ENCODE data around the gene LCA5L.
"Not testable (repeated sequence)": the region's sequence is repeated elsewhere in the genome, so short reads cannot be mapped to it uniquely, and the experiment has no call there.

The LCA5L gene

DNA sequence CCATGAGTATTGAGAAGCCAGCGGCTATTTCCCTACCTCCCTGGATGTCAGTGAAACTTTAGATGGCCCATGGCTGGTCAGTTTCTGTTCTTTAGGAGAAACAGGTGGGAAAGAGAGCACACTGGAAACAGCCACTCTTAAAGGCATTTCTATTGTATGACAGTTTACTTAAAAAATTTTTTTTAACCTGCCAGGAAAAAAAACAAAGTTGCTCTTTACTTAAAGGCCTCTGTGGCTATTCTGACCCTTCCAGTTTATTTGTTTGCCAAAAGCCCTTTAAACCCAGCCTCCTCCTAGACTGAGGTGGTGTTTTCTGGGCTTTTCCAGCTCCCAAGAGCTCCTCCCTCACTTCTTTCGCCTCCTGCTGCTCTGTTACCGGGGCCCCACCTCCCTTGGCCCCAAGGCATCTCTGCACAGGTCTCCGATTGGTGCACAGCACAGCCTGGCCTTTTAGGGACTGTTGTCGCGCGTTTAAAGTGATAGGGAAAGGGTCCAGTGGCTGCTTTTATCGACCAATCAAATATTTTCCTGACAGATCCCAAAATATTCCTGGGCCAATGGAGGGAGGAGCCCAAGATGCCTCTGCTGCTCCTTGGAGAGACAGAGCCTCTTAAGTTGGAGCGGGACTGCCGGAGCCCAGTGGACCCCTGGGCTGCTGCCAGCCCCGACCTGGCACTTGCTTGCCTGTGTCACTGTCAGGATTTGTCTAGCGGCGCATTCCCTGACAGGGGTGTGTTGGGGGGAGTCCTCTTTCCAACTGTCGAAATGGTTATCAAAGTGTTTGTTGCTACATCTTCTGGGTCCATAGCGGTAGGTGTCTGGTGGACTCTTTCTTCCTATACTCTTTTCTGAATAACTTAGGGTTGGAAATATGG, 6.0 kb upstream of the LCA5L start, which contains the start of gene SH3BGR:
SH3BGR (plus strand) TSS at position 639 of the 875 bp plus-strand sequence; CDS start at position 766, 127 bp downstream.
- DNase-seq = peak; percentile 62

GRCh38 chr21:39447264-39447663, 1.7 kb upstream of the LCA5L start:
- DNase-seq = no peak

DNA sequence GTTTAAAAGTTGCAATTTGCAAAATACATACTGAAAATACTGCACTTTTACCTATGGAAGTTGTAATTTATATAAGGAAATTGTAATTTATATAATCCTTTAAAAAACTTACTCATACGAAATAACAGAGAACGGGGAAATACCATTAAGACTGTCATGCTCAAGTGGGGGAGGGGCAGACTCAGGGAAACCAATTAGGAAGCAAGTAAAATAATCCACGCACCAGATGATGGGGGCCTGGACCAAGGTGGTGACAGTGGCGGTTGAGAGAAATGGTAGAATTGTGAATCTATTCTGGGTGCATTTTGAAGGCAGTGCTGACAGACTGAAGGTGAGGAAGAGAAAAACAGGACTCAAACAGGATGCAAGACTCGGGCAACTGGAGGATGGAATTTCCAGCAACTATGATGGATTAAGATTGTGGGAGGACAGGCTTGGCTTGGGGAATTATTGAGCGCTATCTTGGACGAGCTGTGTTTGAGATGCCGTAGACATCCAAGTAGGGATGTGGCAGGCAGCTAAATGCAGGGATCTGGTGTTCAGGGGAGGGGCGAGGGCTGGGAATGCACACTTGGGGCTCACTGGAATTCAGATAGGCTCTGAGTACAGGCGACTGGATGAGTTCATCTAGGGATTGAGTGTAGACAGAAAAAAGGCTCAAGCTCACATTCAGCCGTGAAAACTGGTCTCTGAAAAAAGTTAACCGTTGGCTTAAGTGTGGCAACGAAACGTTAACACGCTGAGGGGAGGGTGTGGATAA, 977 bp downstream of the LCA5L start:
- peak; percentile 65 for DNase-seq

DNA sequence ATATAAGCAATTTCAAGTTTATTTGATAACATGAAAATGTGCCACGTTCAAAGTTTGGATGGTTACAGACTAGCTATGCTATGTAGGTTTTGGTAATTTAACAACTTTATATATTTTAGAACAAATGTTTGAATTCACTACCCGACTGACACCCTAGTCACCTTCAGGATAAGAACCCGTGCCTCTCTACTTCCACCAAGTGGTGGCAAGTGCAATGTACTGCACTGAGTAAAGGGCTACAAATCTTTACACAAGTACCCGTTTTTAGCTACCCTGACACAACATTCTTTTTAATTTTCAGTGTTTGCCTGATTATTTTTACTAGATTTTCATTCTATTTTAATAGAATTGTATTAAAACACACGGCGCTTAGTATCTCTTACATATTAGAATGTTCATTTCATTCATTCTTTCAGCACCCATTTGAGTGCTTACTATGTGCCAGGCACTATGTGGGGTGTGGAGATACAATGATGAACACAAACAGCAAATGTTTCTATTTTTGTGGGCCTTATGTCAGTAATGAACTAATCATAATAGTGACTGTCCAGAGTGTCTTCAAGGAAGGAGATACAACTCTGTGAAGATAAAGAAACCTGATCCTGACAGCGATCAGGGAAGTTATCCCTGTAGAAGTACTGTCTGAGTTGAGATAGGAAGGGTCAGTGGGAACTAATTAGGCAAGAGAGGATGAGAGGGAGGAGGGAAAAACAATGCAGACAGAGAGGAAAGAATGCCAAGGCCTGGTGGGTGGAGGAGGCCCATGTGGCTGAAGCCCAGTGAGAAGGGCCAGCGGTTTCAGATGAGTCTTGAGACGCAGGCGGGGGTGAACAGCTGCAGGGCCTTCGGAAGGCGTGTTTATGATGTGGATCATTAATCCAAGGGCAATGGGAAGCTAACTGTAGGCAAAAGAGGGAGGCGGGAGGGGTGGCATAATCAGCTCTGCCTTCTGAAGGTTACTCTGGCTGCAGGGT, 3.8 kb downstream of the LCA5L start:
- no peak for DNase-seq

GRCh38 chr21:39439232-39439631, 6.3 kb downstream of the LCA5L start:
- DNase-seq = no peak

- no peak for DNase-seq
These were observed 10.6 kb downstream of the LCA5L start for GRCh38 chr21:39434950-39435349.

DNA sequence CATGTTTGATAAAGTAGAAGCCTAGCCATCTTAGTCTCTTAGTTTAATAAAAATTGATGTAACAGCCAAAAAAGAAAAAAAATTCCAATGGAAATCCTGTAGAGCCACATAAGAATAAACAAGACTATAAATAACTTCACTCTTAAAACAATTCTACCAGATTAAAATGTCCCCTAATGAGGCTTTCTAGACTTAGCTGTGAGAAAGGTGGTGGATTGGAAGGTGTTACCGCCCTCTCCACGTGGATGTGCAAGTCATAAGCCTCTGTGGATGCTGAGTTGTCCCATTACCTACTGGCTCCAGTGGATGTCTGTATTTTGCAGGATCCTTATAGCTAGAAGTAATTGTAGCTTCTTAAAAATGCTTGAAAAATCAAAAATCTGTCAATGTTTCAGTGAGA, 14.6 kb downstream of the LCA5L start:
- DNase-seq = no peak

DNA sequence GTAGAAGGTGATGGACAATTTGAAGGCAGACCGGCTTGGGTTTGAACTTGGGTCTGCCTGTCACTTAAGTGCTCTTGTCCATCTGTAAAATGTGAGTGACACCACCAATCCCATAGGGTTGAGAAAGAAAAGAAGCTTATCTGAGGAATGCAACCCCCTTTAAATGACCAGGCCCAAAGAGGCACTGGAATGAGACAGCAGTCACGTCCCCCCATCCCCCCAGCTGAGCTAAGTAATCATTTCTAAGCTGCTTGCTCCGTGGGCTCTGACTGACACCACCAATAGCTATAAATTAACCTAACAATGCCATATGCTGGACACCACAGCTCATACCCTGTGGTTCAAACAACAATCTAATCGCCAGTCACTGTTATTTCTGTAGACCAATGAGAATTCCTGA, 15.1 kb downstream of the LCA5L start:
- no peak for DNase-seq

GRCh38 chr21:39430016-39430415, 15.6 kb downstream of the LCA5L start:
- DNase-seq = no peak

GRCh38 chr21:39429445-39429844, 16.1 kb downstream of the LCA5L start:
- DNase-seq = no peak

DNA sequence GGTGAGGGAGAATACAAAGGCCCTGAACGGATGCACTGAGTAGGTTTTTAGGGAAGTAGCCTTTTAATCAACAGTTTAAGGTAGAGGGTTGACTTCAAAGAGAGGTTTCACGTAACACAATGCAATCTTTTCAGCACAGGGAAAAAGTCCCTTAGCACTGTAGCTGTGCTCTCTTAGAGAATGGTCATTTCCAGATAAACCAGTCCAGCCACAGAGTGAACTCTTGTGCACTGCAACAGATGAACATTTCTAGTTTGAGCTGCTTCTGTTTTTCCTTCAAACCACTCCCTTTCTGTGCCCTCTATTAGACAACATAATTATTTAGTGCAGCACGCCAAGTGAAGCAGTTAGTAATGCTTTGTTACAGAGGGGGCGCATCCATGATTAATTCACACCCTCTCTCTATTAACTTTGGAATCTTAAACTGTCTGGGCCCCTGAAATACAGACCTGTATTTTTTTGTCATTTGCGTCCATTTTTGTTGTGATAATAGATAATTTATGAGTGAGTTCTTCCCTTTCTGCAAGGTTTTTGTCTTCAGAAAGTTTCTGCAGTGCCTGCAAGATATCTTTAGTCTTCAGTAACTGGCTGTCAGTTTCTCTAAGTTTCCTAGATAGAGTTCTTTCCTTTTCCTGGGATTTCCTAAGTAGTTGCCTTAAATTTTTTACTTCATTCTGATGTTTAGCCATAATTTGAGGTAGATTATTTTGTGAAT, 22.9 kb downstream of the LCA5L start:
- DNase-seq = no peak

DNA sequence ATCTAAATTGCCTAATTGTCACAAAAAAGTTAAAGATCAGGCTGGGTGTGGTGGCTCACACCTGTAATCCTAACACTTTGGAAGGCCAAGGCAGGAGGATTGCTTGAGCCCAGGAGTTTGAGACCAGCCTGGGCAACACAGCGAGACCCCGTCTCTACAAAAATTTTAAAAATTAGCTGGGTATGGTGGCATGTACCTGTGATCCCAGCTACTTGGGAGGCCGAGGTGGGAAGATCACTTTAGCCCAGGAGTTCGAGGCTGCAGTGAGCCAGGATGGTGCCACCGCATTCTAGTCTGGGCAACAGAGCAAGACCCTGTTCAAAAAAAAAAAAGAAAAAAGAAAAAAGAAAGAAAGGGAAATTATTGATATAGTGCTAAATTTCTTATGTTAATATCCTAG, 26.4 kb downstream of the LCA5L start:
- DNase-seq = not testable (repeated sequence)

DNA sequence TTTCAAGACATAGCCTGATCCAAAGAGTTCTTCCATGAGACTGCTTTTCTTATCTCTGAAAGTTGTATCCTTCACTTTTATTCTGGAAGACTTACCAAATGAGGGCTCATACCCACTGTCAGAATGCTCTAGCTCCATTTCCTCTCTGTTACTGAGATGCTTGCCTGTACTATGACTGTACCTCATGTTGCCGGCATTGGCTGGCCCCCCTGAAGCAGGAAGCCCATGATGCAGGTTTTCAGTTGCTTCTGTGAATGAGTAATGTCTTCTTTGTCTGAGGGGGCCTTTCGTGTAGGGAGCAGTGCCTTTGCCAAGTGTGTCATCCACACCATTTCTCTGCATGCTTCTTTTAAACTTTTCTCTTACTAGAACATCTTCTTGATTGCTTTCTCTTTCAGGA, 39.5 kb downstream of the LCA5L start:
- no peak for DNase-seq

- no peak for DNase-seq
These were observed 45.4 kb downstream of the LCA5L start for GRCh38 chr21:39400173-39400572.

- no peak for DNase-seq
These were observed 47.8 kb downstream of the LCA5L start for GRCh38 chr21:39397646-39398385.

GRCh38 chr21:39392981-39393380, 52.6 kb downstream of the LCA5L start:
- no peak for DNase-seq

DNA sequence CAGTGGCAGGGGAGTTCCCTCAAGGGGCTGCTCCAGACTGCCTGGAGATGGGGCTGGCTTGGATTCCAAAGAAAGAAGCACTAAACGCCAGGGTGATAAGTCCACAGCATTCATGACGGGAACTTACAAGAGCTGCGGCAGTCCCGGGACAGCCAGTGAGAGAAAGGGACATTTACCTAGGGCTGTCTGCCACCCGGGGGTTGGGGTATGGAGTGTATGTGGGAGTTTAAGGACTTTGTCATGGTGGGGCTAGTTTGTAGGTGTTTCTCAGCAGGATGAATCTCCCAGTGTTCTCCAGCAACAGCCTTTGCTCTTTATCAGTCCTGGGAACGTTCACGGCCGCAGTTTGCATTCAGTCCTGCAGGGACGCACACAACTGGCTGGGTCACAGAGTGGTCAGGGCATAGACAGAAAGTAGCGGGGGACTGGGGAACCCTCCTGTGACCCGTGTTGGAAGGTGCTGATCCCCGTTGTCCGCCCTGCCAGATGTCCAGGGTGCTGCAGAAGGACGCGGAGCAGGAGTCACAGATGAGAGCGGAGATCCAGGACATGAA, 55.3 kb downstream of the LCA5L start:
- DNase-seq = no peak

- DNase-seq = no peak
These were observed 56.8 kb downstream of the LCA5L start for GRCh38 chr21:39388811-39389155.

- peak; percentile 87 for DNase-seq
These were observed 57.4 kb downstream of the LCA5L start for GRCh38 chr21:39388038-39388810.

DNA sequence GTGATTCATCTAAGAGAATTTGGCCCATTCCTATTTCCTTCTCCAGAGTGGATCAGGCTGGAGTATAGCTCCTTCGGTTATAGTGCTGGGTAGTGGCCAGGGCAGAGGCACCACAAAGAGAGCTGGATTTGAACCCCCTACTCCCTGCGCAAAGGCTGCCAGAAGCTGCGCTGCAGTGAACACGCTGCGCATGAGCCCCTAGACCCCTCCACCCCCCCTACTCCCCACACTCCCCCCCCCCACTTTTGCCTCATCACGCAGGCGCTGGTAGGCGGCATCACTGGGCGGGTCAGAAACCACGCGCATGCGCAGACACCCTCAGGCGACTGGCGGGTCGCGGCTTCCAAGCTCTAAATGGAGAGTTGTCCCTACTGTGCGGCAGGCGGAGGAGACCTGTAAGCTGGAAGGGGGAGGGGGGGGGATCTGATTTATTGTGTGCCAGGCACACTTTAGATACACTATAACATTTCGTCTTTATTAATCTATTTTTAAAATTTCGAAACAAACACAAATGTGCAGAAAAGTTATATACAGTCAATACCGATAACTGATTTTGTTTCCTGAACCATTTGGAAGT, 58.0 kb downstream of the LCA5L start:
- DNase-seq = peak; percentile 95
